ENCODE results near the gene KIF3C.
"Not testable (repeated sequence)": the region's sequence is repeated elsewhere in the genome, so short reads cannot be mapped to it uniquely, and the experiment has no call there.

DNA sequence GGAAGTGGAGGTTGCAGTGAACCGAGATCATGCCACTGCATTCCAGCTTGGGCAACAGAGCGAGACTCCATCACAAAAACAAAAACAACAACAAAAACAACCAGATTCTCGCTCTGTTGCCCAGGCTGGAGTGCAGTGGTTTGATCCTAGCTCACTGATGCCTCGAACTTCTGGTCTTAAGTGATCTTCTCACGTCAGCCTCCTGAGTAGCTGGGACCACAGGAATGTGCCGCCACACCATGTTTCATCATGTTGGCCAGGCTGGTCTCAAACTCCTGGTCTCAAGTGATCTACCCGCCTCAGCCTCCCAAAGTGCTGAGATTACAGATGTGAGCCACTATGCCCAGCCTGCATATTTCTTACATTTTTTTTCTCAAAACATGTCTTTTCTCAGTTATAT lies 64.9 kb downstream of the KIF3C start:
- TF ChIP-seq, protein P1, sequence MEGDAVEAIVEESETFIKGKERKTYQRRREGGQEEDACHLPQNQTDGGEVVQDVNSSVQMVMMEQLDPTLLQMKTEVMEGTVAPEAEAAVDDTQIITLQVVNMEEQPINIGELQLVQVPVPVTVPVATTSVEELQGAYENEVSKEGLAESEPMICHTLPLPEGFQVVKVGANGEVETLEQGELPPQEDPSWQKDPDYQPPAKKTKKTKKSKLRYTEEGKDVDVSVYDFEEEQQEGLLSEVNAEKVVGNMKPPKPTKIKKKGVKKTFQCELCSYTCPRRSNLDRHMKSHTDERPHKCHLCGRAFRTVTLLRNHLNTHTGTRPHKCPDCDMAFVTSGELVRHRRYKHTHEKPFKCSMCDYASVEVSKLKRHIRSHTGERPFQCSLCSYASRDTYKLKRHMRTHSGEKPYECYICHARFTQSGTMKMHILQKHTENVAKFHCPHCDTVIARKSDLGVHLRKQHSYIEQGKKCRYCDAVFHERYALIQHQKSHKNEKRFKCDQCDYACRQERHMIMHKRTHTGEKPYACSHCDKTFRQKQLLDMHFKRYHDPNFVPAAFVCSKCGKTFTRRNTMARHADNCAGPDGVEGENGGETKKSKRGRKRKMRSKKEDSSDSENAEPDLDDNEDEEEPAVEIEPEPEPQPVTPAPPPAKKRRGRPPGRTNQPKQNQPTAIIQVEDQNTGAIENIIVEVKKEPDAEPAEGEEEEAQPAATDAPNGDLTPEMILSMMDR (IDR thresholded peaks at IDR 0.05; ENCODE audit: poor library complexity): not testable (repeated sequence)
- TF ChIP-seq EZH2 (IDR thresholded peaks at IDR 0.05; ENCODE audit: borderline replicate concordance): not testable (repeated sequence)

All from hepatocyte (in vitro differentiated cells).